ENCODE results near the gene HOXD12. TPM values are rescaled to one million over a fixed set of nuclear protein-coding genes. Genes with fewer than 3 reads are reported as not detected.

Gene HOXD12
- total RNA-seq, 4 donors from 2014 or later, result not detected

- Histone ChIP-seq H3K27ac (peak within 1 kb of the TSS in 3 of 4 donors; percentile 1 to 58 (median 35)), H3K4me1 (peaks cover 0 to 36% (median 14%) of the 10 kb centered on the region in 3 donors), H3K9me3 (no peaks in the 10 kb centered on the region), H3K27me3 (peaks cover 100% of the 10 kb centered on the region), H3K36me3 (no peaks in the 10 kb centered on the region), H3K4me3 (peak within 1 kb of the TSS; percentile 19 to 54)
- ATAC-seq, result peak; percentile 56
- TF ChIP-seq EP300 (IDR thresholded peaks at IDR 0.05) (no peak), POLR2AphosphoS5 (IDR thresholded peaks at IDR 0.05) (no peak), CTCF (IDR thresholded peaks at IDR 0.05) (no peak), POLR2A (IDR thresholded peaks at IDR 0.05) (peak in 1 of 2 donors; percentile 3)
- 0% methylated on average over 8 of the region's 84 CpGs; no CpG with 5 or more reads in 1 of the 2 donors for WGBS, 2 donors (ENCODE audit: low coverage in 1 of 2)
These were observed 23.3 kb downstream of the HOXD12 start, which contains the start of gene HOXD9 for GRCh38 chr2:176122683-176123410. Gene HOXD9 (plus strand): TSS chr2:176122719. CDS start chr2:176122769, 50 bp downstream.

GRCh38 chr2:176123411-176124109 is 24.0 kb downstream of the HOXD12 start:
- TF ChIP-seq CTCF (IDR thresholded peaks at IDR 0.05), result no peak
- no peak for TF ChIP-seq EP300 (IDR thresholded peaks at IDR 0.05)
- TF ChIP-seq POLR2A (IDR thresholded peaks at IDR 0.05), result no peak
- no peak for TF ChIP-seq POLR2AphosphoS5 (IDR thresholded peaks at IDR 0.05)
- H3K4me1 ChIP-seq, result peaks cover 0 to 43% (median 14%) of the 10 kb centered on the region in 3 donors
- ATAC-seq, result no peak
- no peaks in the 10 kb centered on the region for H3K9me3 ChIP-seq
- H3K27ac ChIP-seq, result no peak overlapping the region
- no peaks in the 10 kb centered on the region for H3K36me3 ChIP-seq
- 6 to 10% methylated on average over 15 to 20 of the region's 40 CpGs for WGBS, 2 donors (ENCODE audit: low coverage in 1 of 2)
- H3K4me3 ChIP-seq, result peak overlapping the region in 1 of 2 donors; percentile 54
- peaks cover 100% of the 10 kb centered on the region for H3K27me3 ChIP-seq

- no peaks in the 10 kb centered on the region for H3K36me3 ChIP-seq
- ATAC-seq, result no peak
- peaks cover 100% of the 10 kb centered on the region for H3K27me3 ChIP-seq
- peak overlapping the region in 1 of 2 donors; percentile 54 for H3K4me3 ChIP-seq
- H3K4me1 ChIP-seq, result peaks cover 0 to 51% (median 15%) of the 10 kb centered on the region in 3 donors
- no peak for TF ChIP-seq POLR2AphosphoS5 (IDR thresholded peaks at IDR 0.05)
- no peak for TF ChIP-seq EP300 (IDR thresholded peaks at IDR 0.05)
- TF ChIP-seq POLR2A (IDR thresholded peaks at IDR 0.05), result no peak
- TF ChIP-seq CTCF (IDR thresholded peaks at IDR 0.05), result no peak
- no peak overlapping the region for H3K27ac ChIP-seq
- 17 to 20% methylated on average over 12 to 13 of the region's 34 CpGs for WGBS, 2 donors (ENCODE audit: low coverage in 1 of 2)
- H3K9me3 ChIP-seq, result no peaks in the 10 kb centered on the region
These were observed 24.7 kb downstream of the HOXD12 start for GRCh38 chr2:176124110-176124946.

GRCh38 chr2:176124947-176125771 is 25.6 kb downstream of the HOXD12 start:
- TF ChIP-seq POLR2A (IDR thresholded peaks at IDR 0.05) (no peak), EP300 (IDR thresholded peaks at IDR 0.05) (no peak), CTCF (IDR thresholded peaks at IDR 0.05) (no peak), POLR2AphosphoS5 (IDR thresholded peaks at IDR 0.05) (no peak)
- Histone ChIP-seq H3K9me3 (no peaks in the 10 kb centered on the region), H3K36me3 (no peaks in the 10 kb centered on the region), H3K27ac (no peak overlapping the region), H3K4me1 (peaks cover 0 to 59% (median 19%) of the 10 kb centered on the region in 3 donors), H3K4me3 (no peak overlapping the region), H3K27me3 (peaks cover 100% of the 10 kb centered on the region)
- ATAC-seq, result no peak
- 0 to 21% methylated on average over 2 to 3 of the region's 9 CpGs for WGBS, 2 donors (ENCODE audit: low coverage in 1 of 2)

Data from gastroesophageal sphincter (tissue), 4 donors.